Transverse colon (tissue), 3 donors: Measurements from ENCODE around the gene SPPL3.

Experiments used
- EP300 ChIP-seq: sonication (generic); formaldehyde crosslinking; IDR thresholded peaks from one replicate; pipeline ENCODE4 v1.6.1; 2017; ENCODE audit warnings: antibody characterized with exemption, low read depth
- POLR2A ChIP-seq: fragments of 450-650 bp; IDR thresholded peaks from one replicate; pipeline ENCODE4 v1.6.1; 2016; ENCODE audit warnings: antibody characterized with exemption, mild to moderate bottlenecking, moderate library complexity
- TF ChIP-seq, protein P1 (sequence below), 5 experiments: fragments of 200-600 bp in 3 of 5; fragments of 450-650 bp in 2 of 5; sonication (generic) in 3 of 5; IDR thresholded peaks; 1 replicate in 2 of 5; 2 replicates in 3 of 5; pipeline ENCODE4 v1.5.1; 2016 to 2017; ENCODE audit warnings: antibody characterized with exemption in 5 of 5, inconsistent platforms in 3 of 5, mild to moderate bottlenecking in 2 of 5, moderate library complexity in 1 of 5

DNA sequence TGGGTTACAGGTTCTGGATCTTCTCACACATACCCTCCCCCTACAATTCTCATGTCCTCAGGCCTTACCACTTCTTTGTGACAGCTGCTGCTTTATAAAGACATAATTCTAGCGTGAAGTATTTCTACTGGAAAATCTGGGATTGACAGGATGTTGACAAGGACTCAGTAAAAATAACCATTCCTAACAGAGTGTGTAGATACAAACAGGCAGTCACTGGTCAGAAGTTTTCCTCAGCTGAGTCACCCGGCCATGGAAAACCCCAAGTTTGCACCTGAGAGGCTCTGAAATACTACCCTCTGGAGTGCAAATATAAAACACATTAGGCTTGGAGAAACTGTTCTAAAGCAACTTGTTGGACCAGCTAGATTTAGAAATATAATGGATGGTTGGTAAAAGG is 54.4 kb downstream of the SPPL3 start:
- TF ChIP-seq POLR2A (no peak), EP300 (no peak)
- TF ChIP-seq, protein P1, sequence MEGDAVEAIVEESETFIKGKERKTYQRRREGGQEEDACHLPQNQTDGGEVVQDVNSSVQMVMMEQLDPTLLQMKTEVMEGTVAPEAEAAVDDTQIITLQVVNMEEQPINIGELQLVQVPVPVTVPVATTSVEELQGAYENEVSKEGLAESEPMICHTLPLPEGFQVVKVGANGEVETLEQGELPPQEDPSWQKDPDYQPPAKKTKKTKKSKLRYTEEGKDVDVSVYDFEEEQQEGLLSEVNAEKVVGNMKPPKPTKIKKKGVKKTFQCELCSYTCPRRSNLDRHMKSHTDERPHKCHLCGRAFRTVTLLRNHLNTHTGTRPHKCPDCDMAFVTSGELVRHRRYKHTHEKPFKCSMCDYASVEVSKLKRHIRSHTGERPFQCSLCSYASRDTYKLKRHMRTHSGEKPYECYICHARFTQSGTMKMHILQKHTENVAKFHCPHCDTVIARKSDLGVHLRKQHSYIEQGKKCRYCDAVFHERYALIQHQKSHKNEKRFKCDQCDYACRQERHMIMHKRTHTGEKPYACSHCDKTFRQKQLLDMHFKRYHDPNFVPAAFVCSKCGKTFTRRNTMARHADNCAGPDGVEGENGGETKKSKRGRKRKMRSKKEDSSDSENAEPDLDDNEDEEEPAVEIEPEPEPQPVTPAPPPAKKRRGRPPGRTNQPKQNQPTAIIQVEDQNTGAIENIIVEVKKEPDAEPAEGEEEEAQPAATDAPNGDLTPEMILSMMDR (IDR thresholded peaks at IDR 0.05): no peak
